ENCODE results near the gene PIP4P1. TPM values are rescaled to one million over a fixed set of nuclear protein-coding genes. Genes with fewer than 3 reads are reported as not detected.

The PIP4P1 gene
- total and polyA plus RNA-seq, 9 of the 15 experiments (the other 6 are each of a cell fraction or from before 2014, with no cell fraction given): 5.3 to 20.9 (median 10.7) TPM

DNA sequence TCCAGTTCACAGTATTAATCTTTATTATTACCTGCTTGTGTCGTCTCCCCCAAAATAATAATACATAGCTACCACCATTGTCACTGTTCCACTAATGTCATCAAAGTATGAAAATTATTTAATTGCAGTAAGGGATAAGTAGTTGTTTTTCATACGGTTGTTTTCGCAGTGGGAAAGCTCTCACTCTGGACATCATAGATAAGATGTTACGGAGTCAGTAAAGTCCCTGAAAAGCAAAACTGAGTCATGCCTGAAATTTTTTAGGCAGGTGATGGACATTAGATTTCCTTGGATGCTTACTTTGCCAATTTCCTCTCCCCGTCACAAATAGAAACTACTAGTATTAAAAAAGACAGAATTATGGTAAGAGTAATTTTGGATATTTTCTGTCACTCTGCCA, 21.1 kb upstream of the PIP4P1 start (continued):
- TF ChIP-seq ZEB2 (IDR thresholded peaks at IDR 0.05): peak; percentile 44; the same call in 1 of the 2 replicates
- TF ChIP-seq ATF3 (IDR thresholded peaks at IDR 0.05): peak; percentile 58
- TF ChIP-seq ATF3 (CRISPR knock-in tag; conservative IDR thresholded peaks at IDR 0.05): no peak
- TF ChIP-seq NFIC (IDR thresholded peaks at IDR 0.05): peak; percentile 28; the same call in 1 of the 2 replicates
- TF ChIP-seq, protein P1, sequence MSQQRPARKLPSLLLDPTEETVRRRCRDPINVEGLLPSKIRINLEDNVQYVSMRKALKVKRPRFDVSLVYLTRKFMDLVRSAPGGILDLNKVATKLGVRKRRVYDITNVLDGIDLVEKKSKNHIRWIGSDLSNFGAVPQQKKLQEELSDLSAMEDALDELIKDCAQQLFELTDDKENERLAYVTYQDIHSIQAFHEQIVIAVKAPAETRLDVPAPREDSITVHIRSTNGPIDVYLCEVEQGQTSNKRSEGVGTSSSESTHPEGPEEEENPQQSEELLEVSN (IDR thresholded peaks at IDR 0.05; ENCODE audit: borderline replicate concordance in 1 of 2, extremely low read depth in 1 of 2, insufficient read depth in 1 of 2, insufficient read length in 1 of 2, low read depth in 1 of 2, low read length in 1 of 2, poor library complexity in 1 of 2, severe bottlenecking in 1 of 2): no peak
- peak; percentile 73 for TF ChIP-seq TCF3 (CRISPR knock-in tag; IDR thresholded peaks at IDR 0.05)
- no peak for TF ChIP-seq ZNF398 (CRISPR knock-in tag; IDR thresholded peaks at IDR 0.05)
- TF ChIP-seq ZNF589 (CRISPR knock-in tag; IDR thresholded peaks at IDR 0.05; ENCODE audit: low read depth): no peak
- TF ChIP-seq NONO (IDR thresholded peaks at IDR 0.05; ENCODE audit: low read depth in 2 of 2, low read length in 1 of 2): no peak
- TF ChIP-seq KDM2B (CRISPR knock-in tag; IDR thresholded peaks at IDR 0.05): no peak
- no peak for TF ChIP-seq SAFB (IDR thresholded peaks at IDR 0.05; ENCODE audit: borderline replicate concordance, low read depth, low read length)
- no peak for TF ChIP-seq GMEB1 (CRISPR knock-in tag; IDR thresholded peaks at IDR 0.05)
- TF ChIP-seq PHF20 (IDR thresholded peaks at IDR 0.05; ENCODE audit: partially characterized antibody): no peak
- TF ChIP-seq XRCC5 (IDR thresholded peaks at IDR 0.05; ENCODE audit: low read depth, low read length): no peak
- no peak for TF ChIP-seq SNAPC5 (CRISPR knock-in tag; IDR thresholded peaks at IDR 0.05)
- TF ChIP-seq SOX6 (IDR thresholded peaks at IDR 0.05): 0 out of 2 replicates have a peak, but pooled peaks have one; percentile 12
- no peak for TF ChIP-seq RBM25 (IDR thresholded peaks at IDR 0.05; ENCODE audit: low read depth, low read length, severe bottlenecking)
- TF ChIP-seq MAFK (IDR thresholded peaks at IDR 0.05; ENCODE audit: low read length): peak; percentile 40; the same call in 1 of the 2 replicates
- no peak for TF ChIP-seq NR4A1 (CRISPR knock-in tag; IDR thresholded peaks at IDR 0.05)
- TF ChIP-seq NR4A1 (tag; IDR thresholded peaks at IDR 0.05): no peak
- TF ChIP-seq ARID1B (IDR thresholded peaks at IDR 0.05): peak; percentile 90
- TF ChIP-seq FOXM1 (IDR thresholded peaks at IDR 0.05; ENCODE audit: low read depth): no peak; the same call in 1 of the 2 replicates
- no peak for TF ChIP-seq FOXM1 (CRISPR knock-in tag; IDR thresholded peaks at IDR 0.05; ENCODE audit: low read depth)
- TF ChIP-seq CTBP1 (IDR thresholded peaks at IDR 0.05; ENCODE audit: borderline replicate concordance): peak; percentile 71
